Liver (tissue), 9 donors: ENCODE data around the gene SLC45A1. TPM values are rescaled to one million over a fixed set of nuclear protein-coding genes. Genes with fewer than 3 reads are reported as not detected.

ENCODE experiments used
- DNase-seq: peaks from one replicate; pipeline ENCODE4 v3.0.0-alpha.2; 2017; ENCODE audit warnings: low spot score
- H3K27ac ChIP-seq, 2 donors: one replicate each; pipeline ENCODE4 v1.7.0; 2013; ENCODE audit warnings: inconsistent platforms in 2 of 2, low read length in 2 of 2, control low read depth in 1 of 2, low read depth in 1 of 2, mild to moderate bottlenecking in 1 of 2
- H3K27me3 ChIP-seq, 4 donors: one replicate each; pipeline versions ENCODE4 v1.6.1 to v1.7.0; 2013; ENCODE audit warnings: low read length in 3 of 4, inconsistent platforms in 1 of 4, mild to moderate bottlenecking in 1 of 4, moderate library complexity in 1 of 4; ENCODE audit not compliant: control insufficient read depth in 4 of 4, insufficient read depth in 4 of 4
- H3K36me3 ChIP-seq, 4 donors: one replicate each; pipeline versions ENCODE4 v1.6.1 to v1.7.0; 2013; ENCODE audit warnings: low read length in 3 of 4, mild to moderate bottlenecking in 3 of 4, low read depth in 1 of 4, moderate library complexity in 1 of 4; ENCODE audit not compliant: control insufficient read depth in 4 of 4, insufficient read depth in 3 of 4
- H3K4me1 ChIP-seq, 4 donors: one replicate each; pipeline versions ENCODE4 v1.6.1 to v1.7.0; 2013; ENCODE audit warnings: low read length in 3 of 4, mild to moderate bottlenecking in 3 of 4, moderate library complexity in 1 of 4; ENCODE audit not compliant: control insufficient read depth in 4 of 4, insufficient read depth in 4 of 4
- H3K4me3 ChIP-seq, 3 donors: one replicate each; pipeline versions ENCODE4 v1.6.1 to v1.7.0; 2013; ENCODE audit warnings: low read length in 3 of 3, control low read depth in 1 of 3, low read depth in 1 of 3, mild to moderate bottlenecking in 1 of 3
- H3K9ac ChIP-seq, 2 donors: one replicate each; pipeline ENCODE4 v1.7.0; 2013; ENCODE audit warnings: low read length in 2 of 2, mild to moderate bottlenecking in 2 of 2, moderate library complexity in 2 of 2, control low read depth in 1 of 2, low read depth in 1 of 2
- H3K9me3 ChIP-seq, 4 donors: one replicate each; pipeline versions ENCODE4 v1.6.1 to v1.7.0; 2013; ENCODE audit warnings: low read length in 3 of 4; ENCODE audit not compliant: control insufficient read depth in 4 of 4
- ATF3 ChIP-seq: IDR thresholded peaks from 2 replicates; pipeline ENCODE4 v1.6.1; 2016; ENCODE audit warnings: antibody characterized with exemption
- CTCF ChIP-seq: fragments of 150-350 bp; IDR thresholded peaks from 2 replicates; pipeline ENCODE4 v1.5.1; 2017; ENCODE audit warnings: improper control_type of control experiment, low read depth, low read length; ENCODE audit not compliant: missing input control
- FOXA1 ChIP-seq: IDR thresholded peaks from 2 replicates; pipeline ENCODE4 v1.6.1; 2016; ENCODE audit warnings: antibody characterized with exemption
- HNF4A ChIP-seq, 2 donors: conservative IDR thresholded peaks; 2 replicates each; pipeline ENCODE4 v1.6.1; 2016; ENCODE audit warnings: antibody characterized with exemption in 2 of 2, mild to moderate bottlenecking in 2 of 2
- HNF4G ChIP-seq: IDR thresholded peaks from 2 replicates; pipeline ENCODE4 v1.6.1; 2016; ENCODE audit warnings: antibody characterized with exemption
- MAX ChIP-seq: IDR thresholded peaks from 2 replicates; pipeline ENCODE4 v1.6.1; 2016; ENCODE audit warnings: antibody characterized with exemption
- RAD21 ChIP-seq, 2 donors: IDR thresholded peaks; 2 replicates each; pipeline ENCODE4 v1.6.1; 2016; ENCODE audit warnings: antibody characterized with exemption in 2 of 2, mild to moderate bottlenecking in 2 of 2
- REST ChIP-seq: IDR thresholded peaks from 2 replicates; pipeline ENCODE4 v1.6.1; 2016; ENCODE audit warnings: antibody characterized with exemption, mild to moderate bottlenecking
- RXRA ChIP-seq, 2 donors: IDR thresholded peaks; 2 replicates each; pipeline ENCODE4 v1.6.1; 2017 to 2018; ENCODE audit warnings: antibody characterized with exemption in 2 of 2, mild to moderate bottlenecking in 1 of 2
- SP1 ChIP-seq: IDR thresholded peaks from 2 replicates; pipeline ENCODE4 v1.6.1; 2018; ENCODE audit warnings: antibody characterized with exemption, mild to moderate bottlenecking
- TAF1 ChIP-seq: conservative IDR thresholded peaks from 2 replicates; pipeline ENCODE4 v1.6.1; 2016; ENCODE audit warnings: antibody characterized with exemption, mild to moderate bottlenecking
- YY1 ChIP-seq: IDR thresholded peaks from 2 replicates; pipeline ENCODE4 v1.6.1; 2016; ENCODE audit warnings: antibody characterized with exemption, mild to moderate bottlenecking
- ZBTB33 ChIP-seq: IDR thresholded peaks from 2 replicates; pipeline ENCODE4 v1.6.1; 2016; ENCODE audit warnings: antibody characterized with exemption
- WGBS: extraction: QIAGEN DNeasy Blood & Tissue Kit; methylation state at CpG from one replicate; pipeline ENCODE4 v1.1.7; 2013; 5-methylcytosine and 5-hydroxymethylcytosine counted together
- polyA plus RNA-seq, 2 donors: library from polyadenylated mRNA; stranded (reverse) in 1 of 2; unstranded in 1 of 2; fragments of 200-250 nt in 1 of 2; fragments of >200 nt in 1 of 2; fragmentation: Nextera tagmentation in 1 of 2; extraction: Ambion mirVana in 1 of 2; gene quantifications; one replicate each; pipeline versions ENCODE4 v1.2.1 to v1.2.3, GENCODE V29; 2013 to 2015
- total RNA-seq, 2 donors: library from RNA; depleted of rRNA; stranded (reverse); fragments of >200 nt; gene quantifications; one replicate each; pipeline ENCODE4 v1.2.3, GENCODE V29; 2014
- donor health status: healthy.
- donor health status: healthy.
- donor health status: healthy.
- donor health status: healthy.
- donor health status: healthy.

Gene SLC45A1
- total and polyA plus RNA-seq, 4 donors: 0.08 to 0.29 (median 0.14) TPM; not detected in 1

- no peaks in the 10 kb centered on the region for H3K36me3 ChIP-seq
- no peak for DNase-seq
- no peak for TF ChIP-seq FOXA1
- TF ChIP-seq HNF4A (conservative IDR thresholded peaks at IDR 0.05): no peak
- H3K27ac ChIP-seq: no peak overlapping the region
- no peak overlapping the region for H3K4me3 ChIP-seq
- WGBS: 93% methylated on average over 47 of the region's 47 CpGs
- no peaks in the 10 kb centered on the region for H3K27me3 ChIP-seq
- no peak overlapping the region for H3K9ac ChIP-seq
- no peaks in the 10 kb centered on the region for H3K4me1 ChIP-seq
- no peaks in the 10 kb centered on the region for H3K9me3 ChIP-seq
Measured at GRCh38 chr1:8330271-8331125, 12.6 kb downstream of the SLC45A1 start.

GRCh38 chr1:8332806-8333205, 14.9 kb downstream of the SLC45A1 start:
- WGBS: 95% methylated on average over 16 of the region's 16 CpGs
- no peak overlapping the region for H3K27ac ChIP-seq
- H3K27me3 ChIP-seq: no peaks in the 10 kb centered on the region
- no peak overlapping the region for H3K4me3 ChIP-seq
- no peak for DNase-seq
- no peak for TF ChIP-seq ZBTB33
- H3K4me1 ChIP-seq: no peaks in the 10 kb centered on the region
- H3K9me3 ChIP-seq: no peaks in the 10 kb centered on the region
- H3K9ac ChIP-seq: no peak overlapping the region
- no peaks in the 10 kb centered on the region for H3K36me3 ChIP-seq

GRCh38 chr1:8333246-8333987, 15.5 kb downstream of the SLC45A1 start:
- no peak for DNase-seq
- 93% methylated on average over 16 of the region's 16 CpGs for WGBS
- Histone ChIP-seq H3K27me3 (no peaks in the 10 kb centered on the region), H3K27ac (no peak overlapping the region), H3K4me3 (no peak overlapping the region), H3K9me3 (no peaks in the 10 kb centered on the region), H3K36me3 (no peaks in the 10 kb centered on the region), H3K4me1 (no peaks in the 10 kb centered on the region), H3K9ac (no peak overlapping the region)
- TF ChIP-seq TAF1: no peak
- no peak for TF ChIP-seq ZBTB33
- no peak for TF ChIP-seq REST
- no peak for TF ChIP-seq HNF4A (conservative IDR thresholded peaks at IDR 0.05)
- no peak for TF ChIP-seq SP1
- TF ChIP-seq FOXA1: no peak
- no peak for TF ChIP-seq RAD21 (IDR thresholded peaks at IDR 0.05)
- no peak for TF ChIP-seq YY1
- TF ChIP-seq HNF4G: no peak
- TF ChIP-seq MAX: no peak
- no peak for TF ChIP-seq RXRA (IDR thresholded peaks at IDR 0.05)
- TF ChIP-seq ATF3: no peak
- no peak for TF ChIP-seq CTCF
